HepG2 (cell line): ENCODE data around the gene RAD23A. TPM values are rescaled to one million over a fixed set of nuclear protein-coding genes. Genes with fewer than 3 reads are reported as not detected.

Experiments
- CCAR2 ChIP-seq: fragments of 200-400 bp; formaldehyde crosslinking; optimal IDR thresholded peaks from 2 replicates; pipeline ENCODE3; 2018; ENCODE audit warnings: low read depth, mild to moderate bottlenecking, low read length, moderate library complexity
- CREM ChIP-seq, 2 experiments: sonication (generic) in 1 of 2; formaldehyde crosslinking in 1 of 2; IDR thresholded peaks; 2 replicates each; pipeline versions ENCODE4 v1.4.0 to v1.6.1; 2016 to 2020; ENCODE audit warnings: antibody characterized with exemption in 1 of 2, mild to moderate bottlenecking in 1 of 2, missing genetic modification reagents in 1 of 2
- ELF3 ChIP-seq: IDR thresholded peaks from 2 replicates; pipeline ENCODE4 v1.6.1; 2016; ENCODE audit warnings: missing genetic modification reagents, missing compliant biosample characterization
- HHEX ChIP-seq: IDR thresholded peaks from 2 replicates; pipeline ENCODE4 v1.6.1; 2016; ENCODE audit warnings: control low read depth
- KDM6A ChIP-seq: IDR thresholded peaks from 2 replicates; pipeline ENCODE4 v1.6.1; 2016; ENCODE audit warnings: low read depth
- MBD4 ChIP-seq: IDR thresholded peaks from 2 replicates; pipeline ENCODE4 v1.6.1; 2012; ENCODE audit warnings: low read length, inconsistent platforms, borderline replicate concordance
- PCBP2 ChIP-seq: fragments of 200-400 bp; formaldehyde crosslinking; optimal IDR thresholded peaks from 2 replicates; pipeline ENCODE3; 2018; ENCODE audit warnings: low read length, low read depth; ENCODE audit not compliant: poor library complexity, severe bottlenecking
- SETDB1 ChIP-seq: sonication (generic); formaldehyde crosslinking; IDR thresholded peaks from 2 replicates; pipeline ENCODE4 v1.5.1; 2020; ENCODE audit warnings: missing genetic modification reagents, mild to moderate bottlenecking, borderline replicate concordance
- SMARCC2 ChIP-seq: fragments of 450-650 bp; IDR thresholded peaks from 2 replicates; pipeline ENCODE4 v1.6.1; 2017; ENCODE audit warnings: antibody characterized with exemption, mild to moderate bottlenecking
- SNAPC2 ChIP-seq: sonication (generic); formaldehyde crosslinking; IDR thresholded peaks from 2 replicates; pipeline ENCODE4 v1.8.1; 2022; ENCODE audit warnings: mild to moderate bottlenecking, missing genetic modification reagents
- SOX13 ChIP-seq, 3 experiments: fragments of 450-650 bp in 1 of 3; sonication (generic) in 1 of 3; formaldehyde crosslinking in 1 of 3; IDR thresholded peaks in 2 of 3; conservative IDR thresholded peaks in 1 of 3; 2 replicates each; pipeline versions ENCODE4 v1.5.0 to v1.6.1; 2016 to 2020; ENCODE audit warnings: antibody characterized with exemption in 1 of 3, mild to moderate bottlenecking in 1 of 3, missing compliant biosample characterization in 1 of 3, missing genetic modification reagents in 1 of 3, moderate library complexity in 1 of 3
- SOX5 ChIP-seq: IDR thresholded peaks from 2 replicates; pipeline ENCODE4 v1.6.1; 2016; ENCODE audit warnings: borderline replicate concordance
- SP2 ChIP-seq: sonication (generic); formaldehyde crosslinking; IDR thresholded peaks from 2 replicates; pipeline ENCODE4 v1.5.1; 2020; ENCODE audit warnings: mild to moderate bottlenecking, missing genetic modification reagents
- TBX3 ChIP-seq: fragments of 450-650 bp; IDR thresholded peaks from 2 replicates; pipeline ENCODE4 v1.6.1; 2017; ENCODE audit warnings: antibody characterized with exemption, mild to moderate bottlenecking, inconsistent platforms, borderline replicate concordance
- ZC3H4 ChIP-seq: sonication (generic); formaldehyde crosslinking; IDR thresholded peaks from 2 replicates; pipeline ENCODE4 v1.4.0; 2020; ENCODE audit warnings: missing genetic modification reagents, borderline replicate concordance
- ZNF230 ChIP-seq: sonication (generic); formaldehyde crosslinking; IDR thresholded peaks from 2 replicates; pipeline ENCODE4 v1.4.0; 2020; ENCODE audit warnings: mild to moderate bottlenecking, missing genetic modification reagents
- ZNF24 ChIP-seq: fragments of 450-650 bp; IDR thresholded peaks from 2 replicates; pipeline ENCODE4 v1.6.1; 2017; ENCODE audit warnings: antibody characterized with exemption, mild to moderate bottlenecking
- ZNF253 ChIP-seq: sonication (generic); formaldehyde crosslinking; IDR thresholded peaks from 2 replicates; pipeline ENCODE4 v1.8.0; 2022; ENCODE audit warnings: mild to moderate bottlenecking, missing genetic modification reagents, borderline replicate concordance
- ZNF572 ChIP-seq: sonication (generic); formaldehyde crosslinking; IDR thresholded peaks from 2 replicates; pipeline ENCODE4 v1.5.1; 2020; ENCODE audit warnings: mild to moderate bottlenecking, missing genetic modification reagents
- ZNF713 ChIP-seq: sonication (generic); formaldehyde crosslinking; IDR thresholded peaks from 2 replicates; pipeline ENCODE4 v1.4.0; 2020; ENCODE audit warnings: mild to moderate bottlenecking, missing genetic modification reagents
- ZNF83 ChIP-seq: sonication (generic); formaldehyde crosslinking; IDR thresholded peaks from 2 replicates; pipeline ENCODE4 v1.4.0; 2020; ENCODE audit warnings: missing genetic modification reagents, mild to moderate bottlenecking, borderline replicate concordance
- polyA plus RNA-seq, 8 experiments: library from polyadenylated mRNA; depleted of rRNA in 3 of 8; stranded (reverse) in 7 of 8; unstranded in 1 of 8; fragments of >200 nt; fragmentation: Illumina TruSeq in 4 of 8; extraction: Trizol in 4 of 8; gene quantifications; 2 replicates each; pipeline versions ENCODE4 v1.2.1 to v1.2.3, GENCODE V29; 2011 to 2016; ENCODE audit warnings: low read depth in 4 of 8, missing spikeins in 1 of 8, mixed read lengths in 1 of 8; ENCODE audit not compliant: insufficient read depth in 1 of 8
- total RNA-seq, 5 experiments: library from RNA; depleted of rRNA; stranded (reverse); fragments of >200 nt; fragmentation: Illumina TruSeq; extraction: Trizol; gene quantifications; 2 replicates each; pipeline ENCODE4 v1.2.3, GENCODE V29; 2016; ENCODE audit warnings: low read depth in 1 of 5
- TF ChIP-seq, protein P1 (sequence below): sonication (generic); formaldehyde crosslinking; IDR thresholded peaks from 2 replicates; pipeline ENCODE4 v1.4.0; 2020; ENCODE audit warnings: mild to moderate bottlenecking, missing genetic modification reagents
- TF ChIP-seq, protein P2 (sequence below): sonication (generic); formaldehyde crosslinking; IDR thresholded peaks from 2 replicates; pipeline ENCODE4 v1.8.0; 2022; ENCODE audit warnings: missing genetic modification reagents, mild to moderate bottlenecking, inconsistent platforms, borderline replicate concordance
- TF ChIP-seq, protein P3 (sequence below): IDR thresholded peaks from 2 replicates; pipeline ENCODE4 v1.4.0; 2020; ENCODE audit warnings: mild to moderate bottlenecking, missing genetic modification reagents

Gene RAD23A
- total and polyA plus RNA-seq, 2 of the 13 experiments (the other 11 are each of a cell fraction or from before 2014, with no cell fraction given): 42.5 to 54.2 TPM

DNA sequence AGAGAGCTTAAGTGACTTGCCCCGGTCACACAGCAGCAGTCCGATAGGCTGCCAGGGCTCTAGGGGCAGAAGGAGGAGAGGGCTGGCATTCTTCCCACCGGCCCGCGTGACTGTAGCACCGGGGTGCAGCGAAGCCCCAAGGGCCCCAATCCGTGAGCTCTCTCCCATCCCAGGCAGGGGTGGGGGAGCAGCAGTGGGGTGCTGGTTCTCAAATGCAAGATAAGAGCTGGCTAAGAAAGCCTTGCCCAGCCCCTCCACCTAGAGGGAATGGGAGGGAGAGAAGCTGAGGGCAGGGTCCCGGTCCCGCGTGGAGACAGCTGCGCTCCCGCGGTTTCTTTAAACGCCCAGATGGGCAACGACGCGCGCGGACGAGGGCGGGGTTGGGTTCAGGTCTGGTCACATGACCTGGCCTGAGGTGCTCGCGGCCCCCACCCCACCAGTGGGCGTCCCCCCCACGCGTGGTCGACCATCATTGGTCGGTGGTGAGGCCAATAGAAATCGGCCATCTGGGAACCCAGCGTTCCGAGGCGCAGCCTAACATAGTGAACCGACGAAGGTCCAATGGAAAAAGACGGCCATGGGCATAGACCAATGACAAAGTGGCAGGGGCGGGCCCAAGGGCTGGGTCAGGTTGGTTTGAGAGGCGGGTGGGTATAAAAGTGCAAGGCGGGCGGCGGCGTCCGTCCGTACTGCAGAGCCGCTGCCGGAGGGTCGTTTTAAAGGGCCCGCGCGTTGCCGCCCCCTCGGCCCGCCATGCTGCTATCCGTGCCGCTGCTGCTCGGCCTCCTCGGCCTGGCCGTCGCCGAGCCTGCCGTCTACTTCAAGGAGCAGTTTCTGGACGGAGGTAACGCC is 7.5 kb upstream of the RAD23A start, which contains the start of gene CALR (continued):
- no peak for TF ChIP-seq CCAR2
- TF ChIP-seq, protein P1, sequence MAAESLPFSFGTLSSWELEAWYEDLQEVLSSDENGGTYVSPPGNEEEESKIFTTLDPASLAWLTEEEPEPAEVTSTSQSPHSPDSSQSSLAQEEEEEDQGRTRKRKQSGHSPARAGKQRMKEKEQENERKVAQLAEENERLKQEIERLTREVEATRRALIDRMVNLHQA (CRISPR knock-in tag): no peak
- no peak for TF ChIP-seq SETDB1 (CRISPR knock-in tag)
- peak; percentile 97 for TF ChIP-seq SP2 (CRISPR knock-in tag)
- TF ChIP-seq PCBP2: no peak
- TF ChIP-seq TBX3: peak; percentile 72; the same call in 1 of the 2 replicates
- peak; percentile 82 for TF ChIP-seq CREM (IDR thresholded peaks at IDR 0.05)
- no peak for TF ChIP-seq CREM (CRISPR knock-in tag; IDR thresholded peaks at IDR 0.05)
- TF ChIP-seq SOX5 (CRISPR knock-in tag): peak; percentile 19; the same call in 1 of the 2 replicates
- TF ChIP-seq ZNF230: no peak; the same call in 1 of the 2 replicates
- 0 out of 2 replicates have a peak, but pooled peaks have one; percentile 18 for TF ChIP-seq ZC3H4 (CRISPR knock-in tag)
- no peak for TF ChIP-seq KDM6A (CRISPR knock-in tag)
- TF ChIP-seq MBD4: no peak
- TF ChIP-seq ZNF572 (CRISPR knock-in tag): no peak
- TF ChIP-seq HHEX (CRISPR knock-in tag): no peak
- TF ChIP-seq SOX13 (IDR thresholded peaks at IDR 0.05): peak; percentile 95
- TF ChIP-seq SOX13 (CRISPR knock-in tag; conservative IDR thresholded peaks at IDR 0.05 in 1 of 2, IDR thresholded peaks at IDR 0.05 in 1 of 2): peak in 1 of 2 experiments; percentile 30; a peak in 2 of 4 replicates
- TF ChIP-seq ZNF253 (CRISPR knock-in tag): no peak
- TF ChIP-seq ZNF713: no peak
- TF ChIP-seq ZNF24: no peak
- TF ChIP-seq, protein P2, sequence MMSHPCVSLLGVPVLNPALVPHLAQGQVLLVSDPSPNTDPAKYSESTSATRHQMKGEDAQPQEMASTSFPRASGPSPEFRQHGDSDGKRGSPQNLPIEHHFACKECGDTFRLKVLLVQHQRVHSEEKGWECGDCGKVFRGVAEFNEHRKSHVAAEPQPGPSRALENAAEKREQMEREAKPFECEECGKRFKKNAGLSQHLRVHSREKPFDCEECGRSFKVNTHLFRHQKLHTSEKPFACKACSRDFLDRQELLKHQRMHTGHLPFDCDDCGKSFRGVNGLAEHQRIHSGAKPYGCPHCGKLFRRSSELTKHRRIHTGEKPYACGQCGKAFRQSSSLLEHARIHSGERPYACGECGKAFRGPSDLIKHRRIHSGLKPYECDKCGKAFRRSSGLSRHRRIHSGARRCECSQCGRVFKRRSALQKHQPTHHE (CRISPR knock-in tag): 0 out of 2 replicates have a peak, but pooled peaks have one; percentile 82
- TF ChIP-seq SNAPC2 (CRISPR knock-in tag): no peak
- TF ChIP-seq SMARCC2: no peak
- peak; percentile 12; the same call in 1 of the 2 replicates for TF ChIP-seq ELF3 (CRISPR knock-in tag)
- TF ChIP-seq, protein P3, sequence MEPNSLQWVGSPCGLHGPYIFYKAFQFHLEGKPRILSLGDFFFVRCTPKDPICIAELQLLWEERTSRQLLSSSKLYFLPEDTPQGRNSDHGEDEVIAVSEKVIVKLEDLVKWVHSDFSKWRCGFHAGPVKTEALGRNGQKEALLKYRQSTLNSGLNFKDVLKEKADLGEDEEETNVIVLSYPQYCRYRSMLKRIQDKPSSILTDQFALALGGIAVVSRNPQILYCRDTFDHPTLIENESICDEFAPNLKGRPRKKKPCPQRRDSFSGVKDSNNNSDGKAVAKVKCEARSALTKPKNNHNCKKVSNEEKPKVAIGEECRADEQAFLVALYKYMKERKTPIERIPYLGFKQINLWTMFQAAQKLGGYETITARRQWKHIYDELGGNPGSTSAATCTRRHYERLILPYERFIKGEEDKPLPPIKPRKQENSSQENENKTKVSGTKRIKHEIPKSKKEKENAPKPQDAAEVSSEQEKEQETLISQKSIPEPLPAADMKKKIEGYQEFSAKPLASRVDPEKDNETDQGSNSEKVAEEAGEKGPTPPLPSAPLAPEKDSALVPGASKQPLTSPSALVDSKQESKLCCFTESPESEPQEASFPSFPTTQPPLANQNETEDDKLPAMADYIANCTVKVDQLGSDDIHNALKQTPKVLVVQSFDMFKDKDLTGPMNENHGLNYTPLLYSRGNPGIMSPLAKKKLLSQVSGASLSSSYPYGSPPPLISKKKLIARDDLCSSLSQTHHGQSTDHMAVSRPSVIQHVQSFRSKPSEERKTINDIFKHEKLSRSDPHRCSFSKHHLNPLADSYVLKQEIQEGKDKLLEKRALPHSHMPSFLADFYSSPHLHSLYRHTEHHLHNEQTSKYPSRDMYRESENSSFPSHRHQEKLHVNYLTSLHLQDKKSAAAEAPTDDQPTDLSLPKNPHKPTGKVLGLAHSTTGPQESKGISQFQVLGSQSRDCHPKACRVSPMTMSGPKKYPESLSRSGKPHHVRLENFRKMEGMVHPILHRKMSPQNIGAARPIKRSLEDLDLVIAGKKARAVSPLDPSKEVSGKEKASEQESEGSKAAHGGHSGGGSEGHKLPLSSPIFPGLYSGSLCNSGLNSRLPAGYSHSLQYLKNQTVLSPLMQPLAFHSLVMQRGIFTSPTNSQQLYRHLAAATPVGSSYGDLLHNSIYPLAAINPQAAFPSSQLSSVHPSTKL (CRISPR knock-in tag): no peak
- peak; percentile 74; the same call in 1 of the 2 replicates for TF ChIP-seq ZNF83 (CRISPR knock-in tag)
